IPS-20b (cell line): ENCODE results near the gene PLD5.
"Not testable (repeated sequence)": the region's sequence is repeated elsewhere in the genome, so short reads cannot be mapped to it uniquely, and the experiment has no call there.

ENCODE experiments used
- H3K27ac ChIP-seq: one replicate; pipeline ENCODE4 v1.5.1; 2013; ENCODE audit warnings: low read length
- H3K27me3 ChIP-seq: 2 replicates; pipeline ENCODE4 v1.6.1; 2013; ENCODE audit warnings: mild to moderate bottlenecking, low read length, inconsistent platforms; ENCODE audit not compliant: insufficient read depth
- H3K36me3 ChIP-seq: 2 replicates; pipeline ENCODE4 v1.6.1; 2013; ENCODE audit warnings: low read depth, mild to moderate bottlenecking, inconsistent platforms, low read length, moderate library complexity; ENCODE audit not compliant: insufficient read depth
- H3K4me1 ChIP-seq: 2 replicates; pipeline ENCODE4 v1.6.1; 2013; ENCODE audit warnings: mild to moderate bottlenecking, control low read depth, inconsistent platforms, low read length, moderate library complexity; ENCODE audit not compliant: insufficient read depth
- H3K4me3 ChIP-seq: 2 replicates; pipeline ENCODE4 v1.5.1; 2013; ENCODE audit warnings: mild to moderate bottlenecking, low read length, inconsistent platforms
- H3K9ac ChIP-seq: 2 replicates; pipeline ENCODE4 v1.6.1; 2013; ENCODE audit warnings: low read depth, mild to moderate bottlenecking, inconsistent platforms, low read length, moderate library complexity
- H3K9me3 ChIP-seq: 2 replicates; pipeline ENCODE4 v1.6.1; 2013; ENCODE audit warnings: mild to moderate bottlenecking, low read depth, low read length, inconsistent platforms; ENCODE audit not compliant: insufficient read depth

Gene PLD5

GRCh38 chr1:242179767-242180166 lies 344.7 kb downstream of the PLD5 start:
- H3K4me3 ChIP-seq: peak overlapping the region; percentile 26; the same call in 1 of the 2 replicates
- H3K27me3 ChIP-seq, H3K9ac ChIP-seq, H3K27ac ChIP-seq, H3K36me3 ChIP-seq, H3K9me3 ChIP-seq: not testable (repeated sequence)
- H3K4me1 ChIP-seq: peaks cover 21% of the 10 kb centered on the region; the same call in 1 of the 2 replicates

- peak overlapping the region; percentile 26; the same call in 1 of the 2 replicates for H3K4me3 ChIP-seq
- peaks cover 7% of the 10 kb centered on the region; the same call in 1 of the 2 replicates for H3K27me3 ChIP-seq
- H3K9me3 ChIP-seq: no peaks in the 10 kb centered on the region
- peaks cover 19% of the 10 kb centered on the region; the same call in 1 of the 2 replicates for H3K4me1 ChIP-seq
- H3K27ac ChIP-seq: no peak overlapping the region
- H3K9ac ChIP-seq: no peak overlapping the region
- H3K36me3 ChIP-seq: no peaks in the 10 kb centered on the region
Observed at GRCh38 chr1:242178924-242179708, 345.4 kb downstream of the PLD5 start.

- H3K4me3 ChIP-seq: no peak overlapping the region
- H3K9me3 ChIP-seq: no peaks in the 10 kb centered on the region
- H3K36me3 ChIP-seq: no peaks in the 10 kb centered on the region
- peaks cover 7% of the 10 kb centered on the region; the same call in 1 of the 2 replicates for H3K27me3 ChIP-seq
- H3K9ac ChIP-seq: no peak overlapping the region
- peaks cover 19% of the 10 kb centered on the region; the same call in 1 of the 2 replicates for H3K4me1 ChIP-seq
- H3K27ac ChIP-seq: no peak overlapping the region
Observed at GRCh38 chr1:242178436-242178835, 346.1 kb downstream of the PLD5 start.

DNA sequence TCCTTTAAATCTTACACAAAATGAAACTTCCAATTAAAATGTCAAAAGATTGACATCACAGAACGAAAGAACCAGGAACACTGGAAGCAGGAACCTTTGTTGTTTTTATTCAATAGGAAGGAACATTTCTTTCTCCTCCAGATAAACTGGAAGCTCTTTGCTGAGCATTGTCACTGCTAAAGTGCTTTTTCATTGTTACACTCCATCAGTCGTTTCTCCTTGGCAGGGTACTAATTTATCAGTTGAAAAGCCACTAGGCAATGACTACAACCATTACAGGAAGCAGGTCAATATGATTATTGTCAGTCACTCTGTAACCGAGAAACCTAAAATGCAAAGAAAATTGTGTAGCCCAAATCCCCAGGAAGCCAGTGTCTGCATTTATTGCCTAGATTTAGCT lies 362.4 kb downstream of the PLD5 start:
- no peaks in the 10 kb centered on the region for H3K36me3 ChIP-seq
- no peak overlapping the region for H3K4me3 ChIP-seq
- H3K9ac ChIP-seq: no peak overlapping the region
- H3K27ac ChIP-seq: no peak overlapping the region
- no peaks in the 10 kb centered on the region for H3K27me3 ChIP-seq
- peaks cover 1% of the 10 kb centered on the region; the same call in 1 of the 2 replicates for H3K9me3 ChIP-seq
- peaks cover 13% of the 10 kb centered on the region for H3K4me1 ChIP-seq

DNA sequence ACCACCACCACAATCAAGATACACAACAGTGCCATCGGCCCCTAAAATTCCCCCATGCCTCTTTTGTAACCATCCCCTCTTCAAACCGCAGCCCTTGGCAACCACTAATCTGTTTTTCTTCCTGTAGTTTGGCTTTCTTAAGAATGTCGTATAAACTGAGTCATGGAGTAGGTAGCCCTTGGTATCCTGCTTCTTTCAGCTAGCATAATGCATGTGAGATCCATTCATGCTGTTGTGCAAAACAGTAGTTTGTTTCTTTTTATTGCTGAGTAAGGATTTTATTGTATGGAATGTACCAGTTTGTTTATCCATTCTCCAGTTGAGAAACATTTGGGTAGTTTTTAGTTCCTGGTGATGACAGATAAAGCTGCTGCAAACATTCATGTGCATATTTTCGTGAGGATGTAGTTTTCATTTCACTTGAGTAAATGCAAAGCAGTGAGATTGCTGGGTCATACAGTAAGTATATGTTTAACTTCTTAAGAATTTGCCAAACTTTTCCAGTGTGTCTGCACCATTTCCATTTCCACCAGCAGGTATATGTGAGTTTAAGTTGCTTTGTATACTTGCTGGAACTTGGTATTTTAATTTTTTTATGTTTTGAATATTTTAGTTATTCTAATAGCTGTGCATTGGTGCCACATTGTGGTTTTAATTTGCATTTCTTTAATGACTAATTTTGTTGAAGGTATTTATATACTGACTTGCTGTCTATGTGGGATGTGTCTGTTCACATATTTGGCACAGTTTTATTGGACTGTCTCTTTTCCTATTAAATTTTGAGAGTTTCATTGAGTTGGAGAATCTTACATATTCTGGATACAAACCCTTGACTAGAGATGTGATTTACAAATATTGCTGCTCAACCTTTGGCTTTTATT lies 377.2 kb downstream of the PLD5 start:
- Histone ChIP-seq H3K27ac (no peak overlapping the region), H3K4me1 (peaks cover 15% of the 10 kb centered on the region; the same call in 1 of the 2 replicates), H3K4me3 (no peak overlapping the region), H3K27me3 (no peaks in the 10 kb centered on the region), H3K36me3 (no peaks in the 10 kb centered on the region), H3K9ac (no peak overlapping the region), H3K9me3 (no peaks in the 10 kb centered on the region; the same call in 1 of the 2 replicates)

DNA sequence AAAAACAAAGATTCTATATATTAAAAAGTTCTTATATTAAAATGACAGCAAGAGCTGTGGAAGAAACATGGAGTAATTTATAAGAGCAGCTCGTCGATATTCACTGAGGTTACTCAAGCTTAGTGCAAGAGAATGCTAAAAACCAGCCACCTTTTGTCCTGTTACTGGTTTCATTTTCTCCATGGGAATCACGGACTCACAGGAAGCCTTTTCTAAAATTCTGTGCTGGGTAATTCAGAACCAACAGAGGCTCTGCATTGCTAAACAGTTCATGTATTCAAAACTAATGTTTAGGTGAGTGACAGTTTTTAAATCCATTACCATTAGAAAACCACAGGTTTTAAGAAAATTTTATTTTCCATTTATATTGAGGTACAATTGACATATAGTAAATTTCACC lies 377.8 kb downstream of the PLD5 start:
- H3K27me3 ChIP-seq: no peaks in the 10 kb centered on the region
- no peak overlapping the region for H3K27ac ChIP-seq
- H3K9ac ChIP-seq: no peak overlapping the region
- H3K4me3 ChIP-seq: no peak overlapping the region
- H3K4me1 ChIP-seq: peaks cover 15% of the 10 kb centered on the region; the same call in 1 of the 2 replicates
- no peaks in the 10 kb centered on the region for H3K36me3 ChIP-seq
- no peaks in the 10 kb centered on the region; the same call in 1 of the 2 replicates for H3K9me3 ChIP-seq

GRCh38 chr1:242140836-242141235 lies 383.7 kb downstream of the PLD5 start:
- H3K4me1 ChIP-seq: no peaks in the 10 kb centered on the region
- no peak overlapping the region for H3K9ac ChIP-seq
- H3K9me3 ChIP-seq: no peaks in the 10 kb centered on the region
- no peak overlapping the region for H3K4me3 ChIP-seq
- H3K36me3 ChIP-seq: no peaks in the 10 kb centered on the region
- no peaks in the 10 kb centered on the region for H3K27me3 ChIP-seq
- no peak overlapping the region for H3K27ac ChIP-seq

DNA sequence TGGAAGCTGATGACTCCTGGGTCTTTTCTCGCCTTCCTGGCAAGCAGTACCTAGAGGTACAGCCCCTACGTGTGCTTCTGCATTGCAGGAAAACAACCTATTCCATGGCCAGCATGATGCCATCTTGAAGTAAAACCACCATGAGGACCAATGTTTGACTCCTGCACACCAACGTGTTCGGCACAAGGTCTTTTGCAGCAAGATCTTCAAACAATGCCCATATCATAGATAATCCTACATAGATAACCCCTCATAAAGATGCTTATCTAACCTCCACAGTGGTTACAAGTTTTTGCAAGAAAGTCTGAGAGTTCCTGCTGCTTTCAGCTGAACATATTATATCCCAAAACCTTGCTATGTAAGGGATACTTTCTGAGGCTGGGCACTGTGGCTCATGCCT lies 384.5 kb downstream of the PLD5 start:
- H3K9me3 ChIP-seq: no peaks in the 10 kb centered on the region
- H3K27me3 ChIP-seq: no peaks in the 10 kb centered on the region
- no peak overlapping the region for H3K9ac ChIP-seq
- H3K36me3 ChIP-seq: no peaks in the 10 kb centered on the region
- H3K4me3 ChIP-seq: no peak overlapping the region
- H3K27ac ChIP-seq: no peak overlapping the region
- H3K4me1 ChIP-seq: no peaks in the 10 kb centered on the region

DNA sequence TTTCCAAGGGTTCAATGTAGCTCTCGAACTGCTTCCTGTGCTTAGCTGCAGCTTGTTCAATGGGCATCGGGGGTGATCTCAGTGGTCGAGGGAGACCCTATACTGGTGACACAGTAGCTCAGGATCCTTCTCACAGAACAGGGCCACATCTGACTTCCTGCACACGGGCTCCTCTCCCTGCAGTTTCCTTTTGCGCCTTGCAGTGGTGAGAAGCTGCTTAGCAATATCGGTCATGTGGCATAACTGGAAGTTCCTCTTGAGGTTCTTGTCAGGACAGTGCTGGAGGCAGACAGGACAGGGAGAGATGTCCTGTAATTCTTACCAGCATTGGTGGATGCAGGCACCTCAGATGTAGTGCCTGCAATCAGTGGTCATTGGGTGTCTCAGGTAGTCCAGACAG lies 385.1 kb downstream of the PLD5 start:
- no peaks in the 10 kb centered on the region for H3K4me1 ChIP-seq
- no peaks in the 10 kb centered on the region for H3K27me3 ChIP-seq
- H3K9me3 ChIP-seq: no peaks in the 10 kb centered on the region
- no peaks in the 10 kb centered on the region for H3K36me3 ChIP-seq
- H3K27ac ChIP-seq: no peak overlapping the region
- H3K9ac ChIP-seq: no peak overlapping the region
- no peak overlapping the region for H3K4me3 ChIP-seq

GRCh38 chr1:242133796-242134195 lies 390.7 kb downstream of the PLD5 start:
- Histone ChIP-seq H3K9me3 (no peaks in the 10 kb centered on the region; the same call in 1 of the 2 replicates), H3K9ac (no peak overlapping the region), H3K27ac (no peak overlapping the region), H3K4me1 (no peaks in the 10 kb centered on the region), H3K4me3 (no peak overlapping the region), H3K27me3 (no peaks in the 10 kb centered on the region), H3K36me3 (no peaks in the 10 kb centered on the region)

GRCh38 chr1:242133351-242133750 lies 391.1 kb downstream of the PLD5 start:
- H3K27ac ChIP-seq: no peak overlapping the region
- no peak overlapping the region for H3K4me3 ChIP-seq
- no peaks in the 10 kb centered on the region; the same call in 1 of the 2 replicates for H3K9me3 ChIP-seq
- no peaks in the 10 kb centered on the region for H3K4me1 ChIP-seq
- H3K9ac ChIP-seq: no peak overlapping the region
- H3K27me3 ChIP-seq: no peaks in the 10 kb centered on the region
- no peaks in the 10 kb centered on the region for H3K36me3 ChIP-seq
